Neural cell (in vitro differentiated cells): ENCODE data around the gene ABCC5.

Source experiments
- EP300 ChIP-seq: fragments of 450-650 bp; conservative IDR thresholded peaks from 2 replicates; pipeline ENCODE4 v1.6.1; 2014; ENCODE audit warnings: antibody characterized with exemption, mild to moderate bottlenecking, moderate library complexity; ENCODE audit not compliant: poor library complexity, severe bottlenecking
- EZH2 ChIP-seq: fragments of 200-600, 300-800 bp; shearing (Covaris generic), sonication (generic); IDR thresholded peaks from 2 replicates; pipeline ENCODE4 v1.6.1; 2014; ENCODE audit warnings: antibody characterized with exemption, low read length, borderline replicate concordance, mild to moderate bottlenecking; ENCODE audit not compliant: insufficient read depth, poor library complexity, severe bottlenecking
- MXI1 ChIP-seq: fragments of 450-650 bp; conservative IDR thresholded peaks from 2 replicates; pipeline ENCODE4 v1.6.1; 2014; ENCODE audit warnings: antibody characterized with exemption, mild to moderate bottlenecking; ENCODE audit not compliant: poor library complexity, severe bottlenecking
- POLR2AphosphoS5 ChIP-seq: IDR thresholded peaks from 2 replicates; pipeline ENCODE4 v1.6.1; 2012
- RAD21 ChIP-seq: fragments of 450-650 bp; conservative IDR thresholded peaks from 2 replicates; pipeline ENCODE4 v1.6.1; 2014; ENCODE audit warnings: antibody characterized with exemption, mild to moderate bottlenecking, moderate library complexity
- SMC3 ChIP-seq: fragments of 450-650 bp; conservative IDR thresholded peaks from 2 replicates; pipeline ENCODE4 v1.6.1; 2014; ENCODE audit warnings: antibody characterized with exemption, mild to moderate bottlenecking, moderate library complexity; ENCODE audit not compliant: poor library complexity
- TAF1 ChIP-seq: IDR thresholded peaks from 2 replicates; pipeline ENCODE4 v1.6.1; 2012; ENCODE audit warnings: low read depth
- TF ChIP-seq, protein P1 (sequence below): fragments of 450-650 bp; IDR thresholded peaks from 2 replicates; pipeline ENCODE4 v1.5.1; 2014; ENCODE audit warnings: antibody characterized with exemption, mild to moderate bottlenecking, moderate library complexity; ENCODE audit not compliant: poor library complexity, severe bottlenecking
- TF ChIP-seq, protein P2 (sequence below): IDR thresholded peaks from 2 replicates; pipeline ENCODE4 v1.6.1; 2012; ENCODE audit warnings: borderline replicate concordance

DNA sequence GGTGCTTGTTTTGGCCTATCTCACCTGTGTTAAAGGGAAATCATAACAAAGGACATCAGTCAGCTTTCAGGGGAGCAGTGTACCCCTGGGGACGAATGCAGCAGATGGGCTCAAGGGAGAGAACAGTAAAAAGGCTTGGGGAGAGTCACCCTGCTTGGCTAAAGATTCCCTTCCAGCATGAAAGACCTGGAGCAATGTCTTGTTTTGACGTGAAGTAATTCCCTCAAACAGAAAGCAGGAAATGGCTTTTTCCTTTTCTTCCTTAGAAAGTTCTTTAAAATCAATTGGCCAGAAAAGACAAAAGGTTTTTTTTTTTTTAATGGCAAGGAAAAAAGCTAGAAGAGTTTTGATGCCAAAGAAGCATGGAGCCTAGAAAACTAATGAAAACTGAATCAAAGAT lies 76.5 kb downstream of the ABCC5 start:
- TF ChIP-seq, protein P1, sequence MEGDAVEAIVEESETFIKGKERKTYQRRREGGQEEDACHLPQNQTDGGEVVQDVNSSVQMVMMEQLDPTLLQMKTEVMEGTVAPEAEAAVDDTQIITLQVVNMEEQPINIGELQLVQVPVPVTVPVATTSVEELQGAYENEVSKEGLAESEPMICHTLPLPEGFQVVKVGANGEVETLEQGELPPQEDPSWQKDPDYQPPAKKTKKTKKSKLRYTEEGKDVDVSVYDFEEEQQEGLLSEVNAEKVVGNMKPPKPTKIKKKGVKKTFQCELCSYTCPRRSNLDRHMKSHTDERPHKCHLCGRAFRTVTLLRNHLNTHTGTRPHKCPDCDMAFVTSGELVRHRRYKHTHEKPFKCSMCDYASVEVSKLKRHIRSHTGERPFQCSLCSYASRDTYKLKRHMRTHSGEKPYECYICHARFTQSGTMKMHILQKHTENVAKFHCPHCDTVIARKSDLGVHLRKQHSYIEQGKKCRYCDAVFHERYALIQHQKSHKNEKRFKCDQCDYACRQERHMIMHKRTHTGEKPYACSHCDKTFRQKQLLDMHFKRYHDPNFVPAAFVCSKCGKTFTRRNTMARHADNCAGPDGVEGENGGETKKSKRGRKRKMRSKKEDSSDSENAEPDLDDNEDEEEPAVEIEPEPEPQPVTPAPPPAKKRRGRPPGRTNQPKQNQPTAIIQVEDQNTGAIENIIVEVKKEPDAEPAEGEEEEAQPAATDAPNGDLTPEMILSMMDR = no peak
- TF ChIP-seq EP300 (no peak), RAD21 (no peak), TAF1 (no peak), EZH2 (no peak), POLR2AphosphoS5 (no peak), SMC3 (no peak), MXI1 (no peak)
- TF ChIP-seq, protein P2, sequence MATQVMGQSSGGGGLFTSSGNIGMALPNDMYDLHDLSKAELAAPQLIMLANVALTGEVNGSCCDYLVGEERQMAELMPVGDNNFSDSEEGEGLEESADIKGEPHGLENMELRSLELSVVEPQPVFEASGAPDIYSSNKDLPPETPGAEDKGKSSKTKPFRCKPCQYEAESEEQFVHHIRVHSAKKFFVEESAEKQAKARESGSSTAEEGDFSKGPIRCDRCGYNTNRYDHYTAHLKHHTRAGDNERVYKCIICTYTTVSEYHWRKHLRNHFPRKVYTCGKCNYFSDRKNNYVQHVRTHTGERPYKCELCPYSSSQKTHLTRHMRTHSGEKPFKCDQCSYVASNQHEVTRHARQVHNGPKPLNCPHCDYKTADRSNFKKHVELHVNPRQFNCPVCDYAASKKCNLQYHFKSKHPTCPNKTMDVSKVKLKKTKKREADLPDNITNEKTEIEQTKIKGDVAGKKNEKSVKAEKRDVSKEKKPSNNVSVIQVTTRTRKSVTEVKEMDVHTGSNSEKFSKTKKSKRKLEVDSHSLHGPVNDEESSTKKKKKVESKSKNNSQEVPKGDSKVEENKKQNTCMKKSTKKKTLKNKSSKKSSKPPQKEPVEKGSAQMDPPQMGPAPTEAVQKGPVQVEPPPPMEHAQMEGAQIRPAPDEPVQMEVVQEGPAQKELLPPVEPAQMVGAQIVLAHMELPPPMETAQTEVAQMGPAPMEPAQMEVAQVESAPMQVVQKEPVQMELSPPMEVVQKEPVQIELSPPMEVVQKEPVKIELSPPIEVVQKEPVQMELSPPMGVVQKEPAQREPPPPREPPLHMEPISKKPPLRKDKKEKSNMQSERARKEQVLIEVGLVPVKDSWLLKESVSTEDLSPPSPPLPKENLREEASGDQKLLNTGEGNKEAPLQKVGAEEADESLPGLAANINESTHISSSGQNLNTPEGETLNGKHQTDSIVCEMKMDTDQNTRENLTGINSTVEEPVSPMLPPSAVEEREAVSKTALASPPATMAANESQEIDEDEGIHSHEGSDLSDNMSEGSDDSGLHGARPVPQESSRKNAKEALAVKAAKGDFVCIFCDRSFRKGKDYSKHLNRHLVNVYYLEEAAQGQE = no peak
